HepG2 (cell line): Measurements from ENCODE around the gene TOR2A. TPM values are rescaled to one million over a fixed set of nuclear protein-coding genes. Genes with fewer than 3 reads are reported as not detected.

Experiments used
- ATAC-seq: fragments of 200-7000 bp; cut with Tn5 transposase; 3 replicates; pipeline ENCODE4 v1.9.1; 2020; ENCODE audit warnings: mild to moderate bottlenecking, moderate library complexity
- BruUV-seq: library from RNA; stranded (reverse); fragments of 400-500 nt; replicated peaks from 2 replicates; lab custom pipeline; 2021; lab: Mats Ljungman, UMichigan
- CTCF ChIA-PET: fragments of 300-600 bp; formaldehyde crosslinking; extraction: SDS; loops from one replicate; lab custom pipeline; 2021; ENCODE audit warnings: low total read pairs, inconsistent platforms, low intra/inter-chr PET ratio; lab: Yijun Ruan, JAX
- POLR2A ChIA-PET: fragments of 350-600 bp; sonication (Branson Sonifier 250); formaldehyde crosslinking; loops from one replicate; lab custom pipeline; 2020; ENCODE audit warnings: antibody characterized with exemption, inconsistent platforms; lab: Yijun Ruan, JAX
- DNase-seq: peaks from one replicate; pipeline ENCODE4 v3.0.0-alpha.2; 2015; ENCODE audit warnings: low spot score
- FAIRE-seq: peaks from 3 replicates; lab custom pipeline; 2011; peaks lifted over from hg19 to GRCh38; lab: Jason Lieb, UNC
- H2AFZ ChIP-seq: one replicate; pipeline ENCODE4 v1.6.1; 2011; ENCODE audit warnings: low read length, inconsistent platforms
- H3K27ac ChIP-seq: fragments of 300-600 bp; 3 replicates; pipeline ENCODE4 v1.8.0; 2011; ENCODE audit warnings: mixed run types, mild to moderate bottlenecking, mixed read lengths, low read length, inconsistent platforms; ENCODE audit not compliant: insufficient read depth; ENCODE audit errors: extremely low read length
- H3K27me3 ChIP-seq, 2 experiments: fragments of 200-600 bp in 1 of 2; 2 replicates in 1 of 2; 3 replicates in 1 of 2; pipeline versions ENCODE4 v1.6.0 to v1.8.0; 2011; ENCODE audit warnings: low read length in 2 of 2, mild to moderate bottlenecking in 2 of 2, moderate library complexity in 2 of 2, inconsistent platforms in 1 of 2; ENCODE audit not compliant: insufficient read depth in 2 of 2, control insufficient read depth in 1 of 2
- H3K36me3 ChIP-seq, 2 experiments: fragments of 200-600 bp in 1 of 2; replicated peaks in 1 of 2; 2 replicates in 1 of 2; 3 replicates in 1 of 2; pipeline versions ENCODE4 v1.5.1 to v1.8.0; 2011; ENCODE audit warnings: low read length in 2 of 2, inconsistent platforms in 1 of 2; ENCODE audit not compliant: insufficient read depth in 2 of 2, control insufficient read depth in 1 of 2
- H3K4me1 ChIP-seq: 2 replicates; pipeline ENCODE4 v1.5.1; 2012; ENCODE audit warnings: low read length, inconsistent platforms; ENCODE audit not compliant: insufficient read depth
- H3K4me2 ChIP-seq: 2 replicates; pipeline ENCODE4 v1.6.0; 2011; ENCODE audit warnings: low read depth, low read length, inconsistent platforms
- H3K4me3 ChIP-seq, 3 experiments: fragments of 200-600 bp in 1 of 3; sonication (generic), shearing (Covaris generic) in 1 of 3; replicated peaks in 1 of 3; 2 replicates each; pipeline ENCODE4 v1.5.1; 2011 to 2016; ENCODE audit warnings: low read length in 3 of 3, inconsistent platforms in 2 of 3, low read depth in 2 of 3, mild to moderate bottlenecking in 2 of 3, control low read depth in 1 of 3, mixed read lengths in 1 of 3; ENCODE audit not compliant: insufficient read depth in 1 of 3
- H3K79me2 ChIP-seq: one replicate; pipeline ENCODE4 v1.6.1; 2011; ENCODE audit warnings: low read length, inconsistent platforms; ENCODE audit not compliant: insufficient read depth
- H3K9ac ChIP-seq: 2 replicates; pipeline ENCODE4 v1.6.0; 2011; ENCODE audit warnings: mild to moderate bottlenecking, low read depth, low read length, inconsistent platforms; ENCODE audit not compliant: insufficient read depth
- H3K9me3 ChIP-seq: 2 replicates; pipeline ENCODE4 v1.5.1; 2012; ENCODE audit warnings: mild to moderate bottlenecking, low read length
- H4K20me1 ChIP-seq: 2 replicates; pipeline ENCODE4 v1.6.0; 2011; ENCODE audit warnings: inconsistent platforms, mild to moderate bottlenecking, low read length, moderate library complexity; ENCODE audit not compliant: insufficient read depth
- HMG20B ChIP-seq: conservative IDR thresholded peaks from 2 replicates; pipeline ENCODE4 v1.6.1; 2016; ENCODE audit warnings: missing genetic modification reagents, missing compliant biosample characterization
- IRF9 ChIP-seq: sonication (generic); formaldehyde crosslinking; IDR thresholded peaks from 2 replicates; pipeline ENCODE4 v1.8.0; 2022; ENCODE audit warnings: missing genetic modification reagents, mild to moderate bottlenecking, borderline replicate concordance
- MTF2 ChIP-seq: sonication (generic); formaldehyde crosslinking; IDR thresholded peaks from 2 replicates; pipeline ENCODE4 v1.5.0; 2020; ENCODE audit warnings: missing genetic modification reagents, borderline replicate concordance
- ZFP36 ChIP-seq: fragments of 150-350 bp; IDR thresholded peaks from 2 replicates; pipeline ENCODE4 v1.6.1; 2018; ENCODE audit warnings: borderline replicate concordance, low read length, low read depth; ENCODE audit not compliant: partially characterized antibody
- ZFY ChIP-seq: sonication (generic); formaldehyde crosslinking; IDR thresholded peaks from 2 replicates; pipeline ENCODE4 v1.4.0; 2020; ENCODE audit warnings: missing genetic modification reagents
- ZMAT3 ChIP-seq: sonication (generic); formaldehyde crosslinking; conservative IDR thresholded peaks from 2 replicates; pipeline ENCODE4 v1.7.0; 2021; ENCODE audit warnings: missing genetic modification reagents
- ZNF280D ChIP-seq: sonication (generic); formaldehyde crosslinking; IDR thresholded peaks from 2 replicates; pipeline ENCODE4 v1.5.1; 2020; ENCODE audit warnings: mild to moderate bottlenecking, missing genetic modification reagents
- ZNF333 ChIP-seq: sonication (generic); formaldehyde crosslinking; IDR thresholded peaks from 2 replicates; pipeline ENCODE4 v1.4.0; 2020; ENCODE audit warnings: mild to moderate bottlenecking, missing genetic modification reagents, borderline replicate concordance
- ZNF362 ChIP-seq: sonication (generic); formaldehyde crosslinking; IDR thresholded peaks from 2 replicates; pipeline ENCODE4 v1.4.0; 2020; ENCODE audit warnings: missing genetic modification reagents, mild to moderate bottlenecking, borderline replicate concordance
- ZNF44 ChIP-seq: sonication (generic); formaldehyde crosslinking; IDR thresholded peaks from 2 replicates; pipeline ENCODE4 v1.5.1; 2020; ENCODE audit warnings: mild to moderate bottlenecking, missing genetic modification reagents
- ZNF639 ChIP-seq: conservative IDR thresholded peaks from 2 replicates; pipeline ENCODE4 v1.6.1; 2018; ENCODE audit warnings: missing genetic modification reagents
- ZNF737 ChIP-seq: sonication (generic); formaldehyde crosslinking; IDR thresholded peaks from 2 replicates; pipeline ENCODE4 v1.5.0; 2020; ENCODE audit warnings: missing genetic modification reagents, mild to moderate bottlenecking, borderline replicate concordance
- ZNF800 ChIP-seq: sonication (generic); formaldehyde crosslinking; IDR thresholded peaks from 2 replicates; pipeline ENCODE4 v1.4.0; 2020; ENCODE audit warnings: missing genetic modification reagents
- ZNF883 ChIP-seq: sonication (generic); formaldehyde crosslinking; IDR thresholded peaks from 2 replicates; pipeline ENCODE4 v1.5.1; 2020; ENCODE audit warnings: mild to moderate bottlenecking, missing genetic modification reagents; ENCODE audit errors: not compliant biosample characterization
- ZNF891 ChIP-seq: sonication (generic); formaldehyde crosslinking; IDR thresholded peaks from 2 replicates; pipeline ENCODE4 v1.5.0; 2020; ENCODE audit warnings: mild to moderate bottlenecking, missing genetic modification reagents
- WGBS: methylation state at CpG from one replicate; pipeline ENCODE4 v1.1.6; 2017; ENCODE audit warnings: low lambda C conversion rate; 5-methylcytosine and 5-hydroxymethylcytosine counted together
- in situ Hi-C: cut with HindIII; loops from 2 replicates; pipeline ENCODE4 v1.10.0; 2017; ENCODE audit warnings: low pct_unique_long_range_greater_than_20kb; ENCODE audit not compliant: extremely low pct_ligation_motif_present
- intact Hi-C: fragments of 100-400 bp; cut with micrococcal nuclease; formaldehyde crosslinking; loops from one replicate; pipeline ENCODE4 v1.10.0; 2022; ENCODE audit not compliant: unreplicated experiment
- polyA plus RNA-seq, 8 experiments: library from polyadenylated mRNA; depleted of rRNA in 3 of 8; stranded (reverse) in 7 of 8; unstranded in 1 of 8; fragments of >200 nt; fragmentation: Illumina TruSeq in 4 of 8; extraction: Trizol in 4 of 8; gene quantifications; 2 replicates each; pipeline versions ENCODE4 v1.2.1 to v1.2.3, GENCODE V29; 2011 to 2016; ENCODE audit warnings: low read depth in 4 of 8, missing spikeins in 1 of 8, mixed read lengths in 1 of 8; ENCODE audit not compliant: insufficient read depth in 1 of 8
- total RNA-seq, 5 experiments: library from RNA; depleted of rRNA; stranded (reverse); fragments of >200 nt; fragmentation: Illumina TruSeq; extraction: Trizol; gene quantifications; 2 replicates each; pipeline ENCODE4 v1.2.3, GENCODE V29; 2016; ENCODE audit warnings: low read depth in 1 of 5

The TOR2A gene
- total and polyA plus RNA-seq, 2 of the 13 experiments (the other 11 are each of a cell fraction or from before 2014, with no cell fraction given), result 3.5 to 7.2 TPM

- CTCF ChIA-PET, result no interaction called here
- no peaks in the 10 kb centered on the region; the same call in 1 of the 2 replicates for H4K20me1 ChIP-seq
- no peak overlapping the region for H3K27ac ChIP-seq
- H3K4me3 ChIP-seq, result peak overlapping the region; percentile 77 to 90 (median 82)
- peaks cover 0 to 6% of the 10 kb centered on the region in 2 experiments; a peak in 2 of 5 replicates for H3K27me3 ChIP-seq
- no peaks in the 10 kb centered on the region for H3K79me2 ChIP-seq
- DNase-seq (no peak), FAIRE-seq (no peak), ATAC-seq (peak; percentile 25)
- POLR2A ChIA-PET, result interaction anchor here (0.8 to 2.4 kb wide), 6 partner anchors 9 to 107 kb away, joined by 3 to 11 read pairs (median 5); partner anchors contain the start of gene TOR2A
- WGBS, result 1% methylated on average over 15 of the region's 44 CpGs
- H3K9me3 ChIP-seq, result no peaks in the 10 kb centered on the region
- peak overlapping the region; percentile 97 for H3K4me2 ChIP-seq
- BruUV-seq, result no TSS peak
- H3K9ac ChIP-seq, result peak overlapping the region; percentile 55
- intact Hi-C loops, result no loop called here
- peaks cover 40% of the 10 kb centered on the region for H3K4me1 ChIP-seq
- no peak overlapping the region for H2AFZ ChIP-seq
- in situ Hi-C loops, result no loop called here
- H3K36me3 ChIP-seq, result no peaks in the 10 kb centered on the region
- TF ChIP-seq ZFP36, result no peak
- no peak for TF ChIP-seq ZNF891 (CRISPR knock-in tag)
- TF ChIP-seq MTF2 (CRISPR knock-in tag), result no peak
- no peak for TF ChIP-seq ZNF800
- no peak for TF ChIP-seq IRF9
- no peak for TF ChIP-seq ZNF44 (CRISPR knock-in tag)
- TF ChIP-seq ZNF883 (CRISPR knock-in tag), result no peak
- TF ChIP-seq ZNF280D (CRISPR knock-in tag), result 0 out of 2 replicates have a peak, but pooled peaks have one; percentile 1
- TF ChIP-seq ZNF639 (CRISPR knock-in tag), result no peak
- 0 out of 2 replicates have a peak, but pooled peaks have one; percentile 6 for TF ChIP-seq ZMAT3 (CRISPR knock-in tag)
- no peak for TF ChIP-seq ZNF737 (CRISPR knock-in tag)
- no peak for TF ChIP-seq ZNF362 (CRISPR knock-in tag)
- no peak for TF ChIP-seq HMG20B (CRISPR knock-in tag)
- peak; percentile 51; the same call in 1 of the 2 replicates for TF ChIP-seq ZNF333 (CRISPR knock-in tag)
- TF ChIP-seq ZFY (CRISPR knock-in tag), result no peak
Measured at GRCh38 chr9:127714951-127715469, 20.1 kb downstream of the TOR2A start.
